ENCODE data around the gene TNF. TPM values are rescaled to one million over a fixed set of nuclear protein-coding genes. Genes with fewer than 3 reads are reported as not detected.

Gene TNF
- total RNA-seq, 1 experiment from 2014 or later: not detected

- no TSS peak for BruUV-seq (replicated peaks)
- no peaks in the 10 kb centered on the region for H3K9me3 ChIP-seq (ENCODE audit: low read length)
Measured at GRCh38 chr6:31545291-31545690, 30.1 kb upstream of the TNF start.

DNA sequence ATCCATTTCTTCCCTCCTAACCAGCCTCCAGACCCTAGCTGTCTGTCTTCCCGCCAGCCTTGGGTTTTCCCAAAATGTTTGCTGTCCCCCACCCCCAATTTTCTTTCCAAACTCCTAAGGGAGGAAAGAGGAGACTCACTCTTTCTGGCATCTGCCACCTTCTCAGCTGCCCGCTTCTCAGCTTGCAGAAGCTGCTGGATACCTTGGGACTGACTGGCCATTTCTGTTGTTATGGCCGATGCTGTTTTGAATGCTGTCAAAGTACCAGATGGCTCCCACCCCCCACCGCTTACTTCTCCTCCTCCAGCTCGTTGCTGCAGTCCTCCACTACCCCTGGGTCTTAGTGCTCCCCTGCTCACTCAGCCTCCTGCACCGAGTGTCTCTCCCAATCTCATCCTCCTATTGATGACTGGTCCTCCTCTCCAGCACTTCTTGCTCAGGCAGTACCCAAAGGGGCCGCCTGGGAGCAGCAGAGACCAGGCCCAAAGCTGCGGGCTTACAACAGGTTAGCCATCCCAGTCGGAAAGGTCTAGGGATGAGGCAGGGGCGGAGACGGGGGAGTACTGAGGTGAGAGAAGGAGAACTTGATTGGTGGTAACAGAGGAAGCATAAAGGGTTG lies 28.9 kb upstream of the TNF start, which contains the start of gene ATP6V1G2:
Gene ATP6V1G2 (minus strand): TSS at position 270 of the 619 bp plus-strand sequence. CDS start 49 bp downstream, at position 221.
- Histone ChIP-seq H3K9me2 (replicated peaks; ENCODE audit: low read length) (no peaks in the 10 kb centered on the region), H3K4me1 (ENCODE audit: insufficient read depth, low read length) (peaks cover 20% of the 10 kb centered on the region), H3K27ac (ENCODE audit: low read length) (peak within 1 kb of the TSS; percentile 41; the same call in 1 of the 2 replicates), H2AFZ (ENCODE audit: low read length) (peak within 1 kb of the TSS; percentile 82), H3K4me3 (ENCODE audit: low read length) (peak within 1 kb of the TSS; percentile 76), H3K27me3 (ENCODE audit: low read length) (no peaks in the 10 kb centered on the region), H3K36me3 (ENCODE audit: low read depth, low read length) (peaks cover 8% of the 10 kb centered on the region; the same call in 1 of the 2 replicates), H3F3A (ENCODE audit: low read length, unreplicated experiment) (no peaks in the 10 kb centered on the region), H3K79me2 (ENCODE audit: low read length) (peaks cover 37% of the 10 kb centered on the region), H4K20me1 (ENCODE audit: low read length) (no peaks in the 10 kb centered on the region), H3K9ac (ENCODE audit: low read length) (peak within 1 kb of the TSS; percentile 97), H3K9me3 (ENCODE audit: low read length) (no peaks in the 10 kb centered on the region), H3K4me2 (ENCODE audit: low read length) (peak within 1 kb of the TSS; percentile 96)
- ATAC-seq: peak; percentile 72
- intact Hi-C loops (cut with micrococcal nuclease): loop anchor here (1.0 to 5.0 kb wide), 3 partner anchors 52 to 121 kb away; partner anchors contain the start of genes CSNK2B and LY6G5B
- TF ChIP-seq EZH2phosphoT487 (IDR thresholded peaks at IDR 0.05; ENCODE audit: borderline replicate concordance, low read length) (no peak), EZH2 (IDR thresholded peaks at IDR 0.05; ENCODE audit: low read length, unreplicated experiment) (no peak), CTCF (conservative IDR thresholded peaks at IDR 0.05; ENCODE audit: low read depth, low read length) (peak; percentile 97)
- BruUV-seq (replicated peaks): no TSS peak
- ChIA-PET CTCF (interaction anchor here (0.5 to 2.1 kb wide), 3 partner anchors 49 to 63 kb away, joined by 3 to 9 read pairs (median 6); no protein-coding TSS in a partner anchor), POLR2A (ENCODE audit: unreplicated experiment) (no interaction called here)
- DNase-seq: peak; percentile 96

More at GRCh38 chr6:31545291-31545690, 30.1 kb upstream of the TNF start:
- H3F3A ChIP-seq (ENCODE audit: low read length, unreplicated experiment): no peaks in the 10 kb centered on the region
- H3K36me3 ChIP-seq (ENCODE audit: low read depth, low read length): peaks cover 12% of the 10 kb centered on the region
- intact Hi-C loops (cut with micrococcal nuclease): loop anchor here (5.0 kb wide), 1 partner anchor 122 kb away; the partner anchor contains the start of genes CSNK2B and LY6G5B
- no peak for TF ChIP-seq EZH2phosphoT487 (IDR thresholded peaks at IDR 0.05; ENCODE audit: borderline replicate concordance, low read length)
- no peak for TF ChIP-seq CTCF (conservative IDR thresholded peaks at IDR 0.05; ENCODE audit: low read depth, low read length)
- no peak for TF ChIP-seq EZH2 (IDR thresholded peaks at IDR 0.05; ENCODE audit: low read length, unreplicated experiment)
- POLR2A ChIA-PET (ENCODE audit: unreplicated experiment): no interaction called here
- no peak overlapping the region for H3K9ac ChIP-seq (ENCODE audit: low read length)
- H4K20me1 ChIP-seq (ENCODE audit: low read length): peaks cover 8% of the 10 kb centered on the region
- CTCF ChIA-PET: no interaction called here
- H3K9me2 ChIP-seq (replicated peaks; ENCODE audit: low read length): no peaks in the 10 kb centered on the region
- ATAC-seq: no peak
- H3K4me1 ChIP-seq (ENCODE audit: insufficient read depth, low read length): peaks cover 20% of the 10 kb centered on the region
- no peak overlapping the region for H3K27ac ChIP-seq (ENCODE audit: low read length)
- no peak overlapping the region for H3K4me2 ChIP-seq (ENCODE audit: low read length)
- DNase-seq: no peak
- H3K4me3 ChIP-seq (ENCODE audit: low read length): no peak overlapping the region
- peaks cover 49% of the 10 kb centered on the region for H3K79me2 ChIP-seq (ENCODE audit: low read length)
- H2AFZ ChIP-seq (ENCODE audit: low read length): no peak overlapping the region
- no peaks in the 10 kb centered on the region for H3K27me3 ChIP-seq (ENCODE audit: low read length)

All from PC-3 (cell line).